NCI-H2081 treated with DMSO at 0.1 percent for 48 hours (cell line): ENCODE data around the gene DHTKD1.
"Not testable (repeated sequence)": the region's sequence is repeated elsewhere in the genome, so short reads cannot be mapped to it uniquely, and the experiment has no call there.

Source experiments
- DNase-seq: peaks from one replicate; lab custom pipeline; 2025; lab: John Stamatoyannopoulos, UW

Gene DHTKD1

DNA sequence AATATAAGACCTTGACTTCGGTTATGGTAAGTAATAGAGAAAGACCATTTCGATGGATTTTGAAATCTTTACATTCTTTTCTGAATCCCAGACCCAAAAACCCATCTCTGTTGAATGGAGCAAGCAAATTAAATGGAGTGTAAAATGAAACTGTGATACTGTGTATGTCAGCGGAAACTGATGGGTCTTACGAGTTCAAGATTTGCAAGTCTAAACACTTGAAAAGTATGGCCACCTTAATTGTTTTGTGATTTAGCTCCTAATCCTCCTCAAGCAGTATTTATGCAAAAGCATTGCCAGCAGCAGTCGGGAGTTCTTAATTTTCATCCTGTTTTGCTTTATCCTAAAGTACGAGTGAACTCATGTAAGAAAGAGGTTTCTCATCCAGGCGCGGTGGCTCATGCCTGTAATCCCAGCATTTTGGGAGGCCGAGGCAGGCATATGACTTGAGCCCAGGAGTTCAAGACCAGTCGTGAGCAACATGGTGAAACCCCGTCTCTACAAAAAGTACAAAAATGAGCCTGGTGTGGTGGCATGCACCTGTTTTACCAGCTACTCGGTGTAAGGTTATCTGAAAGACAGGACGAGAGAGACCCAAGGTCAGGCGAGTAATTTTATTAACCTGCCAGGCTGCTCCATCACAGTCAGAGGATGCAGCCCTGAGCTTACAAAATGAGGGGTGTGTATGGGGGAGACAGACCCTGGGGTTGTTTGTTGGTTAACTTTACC is 5.8 kb upstream of the DHTKD1 start:
- DNase-seq, result no peak

DNA sequence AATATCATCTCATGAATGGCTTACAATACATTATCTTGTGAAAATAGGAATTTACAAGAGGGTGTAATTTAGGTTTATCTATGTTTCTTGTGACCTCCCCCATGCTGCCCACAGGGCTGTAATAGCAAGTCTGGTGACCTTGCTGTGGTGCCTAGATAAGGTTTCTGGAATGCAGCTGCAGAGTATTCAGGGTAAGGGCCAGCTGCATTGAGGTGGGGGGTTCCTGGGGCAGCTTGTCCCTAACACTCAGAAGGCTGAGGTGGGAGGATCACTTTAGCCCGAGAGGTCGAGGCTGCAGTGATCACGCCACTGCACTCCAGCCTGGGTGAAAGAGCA is 5.3 kb upstream of the DHTKD1 start:
- no peak for DNase-seq

DNA sequence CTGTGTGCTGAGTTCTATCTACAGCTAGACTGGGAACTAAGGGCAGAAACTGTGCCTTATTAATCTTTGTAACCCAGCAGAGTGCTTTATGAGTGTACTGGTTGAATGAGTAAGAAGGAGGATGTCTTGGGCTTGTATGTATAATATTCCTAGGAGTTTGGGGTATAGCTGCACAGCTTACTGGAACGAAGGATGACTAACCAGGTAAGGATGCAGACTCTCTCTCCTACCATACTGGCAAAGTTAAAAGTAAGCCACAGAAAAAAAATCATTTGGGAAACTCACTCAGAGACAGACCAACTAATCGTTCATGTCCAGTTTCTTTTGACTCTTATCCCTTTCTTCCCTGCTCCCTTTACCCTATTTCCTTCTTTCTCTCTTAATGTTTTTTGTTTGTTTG is 1.4 kb upstream of the DHTKD1 start:
- DNase-seq, result no peak

DNA sequence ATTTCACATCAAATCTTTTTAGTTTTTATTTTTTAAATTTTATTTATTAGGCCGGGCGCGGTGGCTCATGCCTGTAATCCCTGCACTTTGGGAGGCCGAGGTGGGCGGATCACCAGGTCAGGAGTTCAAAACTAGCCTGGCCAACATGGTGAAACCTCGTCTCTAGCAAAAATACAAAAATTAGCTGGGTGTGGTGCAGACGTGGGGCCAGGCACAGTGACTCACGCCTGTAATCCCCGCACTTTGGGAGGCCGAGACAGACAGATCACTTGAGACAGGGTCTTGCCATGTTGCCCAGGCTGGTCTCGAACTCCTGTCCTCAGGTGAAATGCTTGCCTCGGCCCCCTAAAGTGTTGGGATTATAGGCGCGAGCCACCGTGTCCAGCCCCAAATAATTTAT is 2.7 kb downstream of the DHTKD1 start:
- not testable (repeated sequence) for DNase-seq

DNA sequence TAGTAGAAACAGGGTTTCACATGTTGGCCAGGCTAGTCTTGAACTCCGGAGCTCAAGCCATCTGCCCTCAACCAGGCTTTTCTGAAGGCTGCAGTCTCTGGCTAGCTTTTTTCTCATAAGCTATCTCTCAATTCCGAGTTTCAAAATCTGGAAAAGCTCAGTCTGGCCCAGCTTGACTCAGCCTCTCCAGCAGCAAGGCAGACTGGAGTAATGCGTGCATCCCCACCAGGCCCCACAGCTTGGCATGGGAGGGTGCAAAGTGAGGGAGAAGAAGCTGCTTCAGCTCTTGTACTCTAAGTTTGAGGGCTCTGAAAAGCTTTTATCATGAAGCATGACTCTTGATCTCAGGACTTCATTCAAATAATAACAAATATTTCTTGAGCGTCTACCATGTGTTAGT is 4.8 kb downstream of the DHTKD1 start:
- DNase-seq, result no peak

DNA sequence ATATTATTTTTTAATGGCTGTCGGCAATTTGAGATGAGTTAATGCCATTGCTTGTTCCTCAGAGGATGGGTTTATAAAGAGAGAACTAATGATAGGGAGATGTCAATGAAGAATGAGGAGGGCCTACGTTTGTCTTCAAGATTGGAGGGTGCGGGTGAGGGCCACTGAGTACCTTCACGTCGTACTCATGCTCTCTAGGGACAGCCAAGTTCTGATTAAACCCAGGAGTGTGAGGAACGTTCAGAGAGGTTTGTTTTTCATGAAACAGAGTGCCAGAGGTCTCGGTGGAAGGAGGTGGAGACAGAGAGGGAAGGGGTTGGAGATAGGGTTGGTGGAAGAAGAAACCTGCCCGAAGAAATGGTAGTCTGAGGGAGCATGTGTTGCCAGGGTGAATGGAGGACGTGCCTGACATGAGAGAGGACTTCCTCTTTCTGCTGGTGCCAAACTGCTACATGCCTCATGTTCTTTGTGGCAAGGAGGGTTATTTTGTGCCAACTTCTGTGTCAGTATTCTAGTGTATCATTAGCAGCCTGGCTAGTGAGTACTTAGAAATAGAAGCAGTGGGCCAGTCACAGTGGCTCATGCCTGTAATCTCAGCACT is 8.9 kb downstream of the DHTKD1 start:
- no peak for DNase-seq

DNA sequence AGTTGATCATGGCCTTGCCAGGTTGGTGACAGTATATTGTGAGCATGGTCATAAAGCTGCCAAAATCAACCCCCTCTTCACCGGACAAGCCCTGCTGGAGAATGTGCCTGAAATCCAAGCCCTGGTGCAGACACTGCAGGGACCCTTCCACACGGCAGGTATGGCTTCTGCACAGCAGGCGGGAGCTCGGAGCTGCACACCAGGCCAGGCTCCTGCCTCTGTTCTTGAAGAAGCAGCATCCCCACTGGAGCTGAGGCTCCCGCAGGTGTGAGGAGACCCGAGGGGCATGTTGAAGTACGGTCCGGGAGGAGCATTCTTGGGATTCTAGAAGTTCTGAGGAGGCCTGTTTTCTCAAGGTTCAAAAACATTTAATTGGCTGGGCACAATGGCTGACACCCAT is 12.7 kb downstream of the DHTKD1 start:
- no peak for DNase-seq

DNA sequence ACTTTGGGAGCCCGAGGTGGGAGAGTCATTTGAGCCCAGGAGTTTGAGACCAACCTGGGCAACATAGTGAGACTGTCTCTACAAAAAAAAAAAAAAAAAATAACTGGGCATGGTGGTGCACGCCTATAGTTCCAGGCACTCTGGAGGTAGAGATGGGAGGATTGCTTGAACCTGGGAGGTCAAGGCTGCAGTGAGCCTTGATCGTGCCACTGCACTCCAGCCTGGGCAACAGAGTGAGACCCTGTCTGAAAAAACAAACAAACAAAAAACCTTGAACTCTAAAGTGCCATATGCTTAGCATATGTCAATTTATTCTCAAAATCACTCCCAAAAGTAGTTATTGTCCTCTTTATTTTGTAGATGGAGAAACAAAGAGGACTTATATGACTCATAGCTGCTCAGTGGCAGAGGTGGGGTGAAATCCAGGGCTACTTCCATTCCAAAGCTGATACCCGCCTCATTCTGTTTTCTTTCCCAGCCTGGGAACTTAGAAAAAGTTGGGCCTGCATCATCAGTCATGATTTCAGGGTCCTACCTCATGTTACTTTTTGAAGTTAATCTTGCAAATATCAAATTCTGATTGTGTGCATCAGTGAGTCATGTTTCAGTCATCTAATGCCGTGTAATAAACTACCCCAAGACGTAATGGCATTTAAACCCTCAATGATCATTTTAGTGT is 13.3 kb downstream of the DHTKD1 start:
- no peak for DNase-seq

DNA sequence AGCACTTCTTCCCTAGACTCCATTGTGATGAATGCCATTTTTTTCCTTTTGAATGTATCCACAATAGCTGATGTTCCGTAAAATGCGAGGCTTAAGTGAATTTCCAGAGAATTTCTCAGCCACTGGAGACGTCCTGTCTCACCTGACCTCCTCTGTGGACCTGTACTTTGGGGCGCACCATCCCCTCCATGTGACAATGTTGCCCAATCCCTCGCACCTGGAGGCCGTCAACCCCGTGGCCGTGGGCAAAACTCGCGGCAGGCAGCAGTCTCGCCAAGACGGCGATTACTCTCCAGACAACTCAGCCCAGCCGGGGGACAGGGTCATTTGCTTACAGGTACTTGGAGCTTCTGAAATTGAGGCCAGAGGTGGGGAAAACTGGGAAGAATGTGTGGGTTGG is 20.2 kb downstream of the DHTKD1 start:
- DNase-seq, result no peak

DNA sequence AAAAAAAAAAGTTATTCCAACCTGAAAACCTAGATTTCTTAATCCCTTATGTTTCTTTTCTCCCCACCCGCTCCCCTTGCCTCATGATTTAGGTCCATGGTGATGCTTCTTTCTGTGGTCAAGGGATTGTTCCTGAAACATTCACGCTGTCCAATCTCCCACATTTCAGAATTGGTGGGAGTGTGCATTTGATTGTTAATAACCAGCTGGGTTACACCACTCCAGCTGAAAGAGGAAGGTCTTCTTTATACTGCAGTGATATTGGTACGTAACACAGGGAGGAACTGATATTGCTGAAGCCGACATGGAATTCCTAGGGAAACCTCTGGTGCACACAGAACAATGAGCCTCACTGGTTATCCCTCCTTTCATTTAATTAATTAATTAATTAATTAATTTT is 22.7 kb downstream of the DHTKD1 start:
- DNase-seq, result no peak

DNA sequence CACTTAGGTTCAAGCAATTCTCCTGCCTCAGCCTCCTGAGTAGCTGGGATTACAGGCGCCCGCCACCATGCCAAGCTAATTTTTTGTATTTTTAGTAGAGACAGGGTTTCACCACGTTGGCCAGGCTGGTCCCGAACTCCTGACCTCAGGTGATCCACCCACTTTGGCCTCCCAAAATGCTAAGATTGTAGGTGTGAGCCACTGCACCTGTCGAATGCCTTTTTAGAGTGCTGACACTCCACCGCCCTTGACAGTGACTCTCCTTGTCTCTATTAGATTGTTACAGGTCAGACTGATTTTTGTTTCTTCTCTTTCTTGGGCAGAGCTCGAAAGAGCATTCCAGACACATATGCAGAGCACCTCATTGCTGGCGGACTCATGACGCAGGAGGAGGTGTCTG is 28.6 kb downstream of the DHTKD1 start:
- not testable (repeated sequence) for DNase-seq

DNA sequence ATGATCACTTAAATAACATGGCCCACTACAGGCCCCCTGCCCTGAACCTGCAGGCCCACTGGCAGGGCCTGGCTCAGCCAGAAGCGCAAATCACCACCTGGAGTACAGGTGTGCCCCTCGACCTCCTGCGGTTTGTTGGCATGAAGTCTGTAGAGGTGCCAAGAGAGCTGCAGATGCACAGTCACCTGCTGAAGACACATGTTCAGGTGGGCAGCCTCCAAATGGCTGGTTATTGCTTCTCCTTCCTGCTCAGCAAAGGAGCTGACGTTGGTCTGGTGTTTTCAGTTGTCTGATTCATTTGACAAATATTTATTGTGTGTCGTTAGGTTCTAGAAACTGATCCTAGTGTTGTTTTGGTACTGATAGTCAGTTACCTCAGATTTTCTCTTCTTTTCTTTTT is 29.0 kb downstream of the DHTKD1 start:
- peak; percentile 51 for DNase-seq

DNA sequence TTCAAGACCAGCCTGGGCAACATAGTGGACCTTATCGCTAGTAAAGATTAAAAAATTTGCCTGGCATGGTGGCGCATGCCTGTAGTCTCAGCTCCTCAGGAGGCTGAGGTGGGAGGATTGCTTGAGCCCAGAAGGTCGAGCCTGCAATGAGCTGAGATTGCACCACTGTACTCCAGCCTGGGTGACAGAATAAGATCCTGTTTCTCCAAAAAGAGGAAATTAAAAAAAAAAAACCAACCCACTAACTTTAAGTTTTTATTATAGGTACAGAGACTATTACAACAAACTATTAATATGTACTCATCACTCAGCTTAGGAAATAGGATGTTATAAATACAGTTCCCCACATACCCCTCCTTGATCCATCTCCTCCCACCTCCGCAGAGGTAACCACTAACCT is 30.2 kb downstream of the DHTKD1 start:
- DNase-seq, result no peak

DNA sequence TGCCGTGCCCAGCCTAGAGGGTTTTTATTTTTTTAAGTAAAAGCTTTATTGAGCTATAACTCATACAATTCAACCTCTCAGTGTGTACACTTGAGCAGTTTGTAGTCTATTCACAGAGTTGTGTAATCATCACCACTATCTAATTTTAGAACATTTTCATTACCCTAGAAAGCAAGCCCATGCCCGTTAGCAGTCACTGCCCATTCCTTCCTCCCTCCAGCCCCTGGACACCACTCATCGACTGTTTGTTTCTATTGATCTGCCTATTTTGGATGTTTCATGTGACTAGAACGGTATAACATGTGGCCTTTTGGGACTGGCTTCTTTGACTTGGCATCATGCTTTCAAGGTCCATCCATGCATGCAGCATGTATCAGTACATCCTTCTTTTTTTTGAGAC is 35.0 kb downstream of the DHTKD1 start:
- DNase-seq, result no peak

DNA sequence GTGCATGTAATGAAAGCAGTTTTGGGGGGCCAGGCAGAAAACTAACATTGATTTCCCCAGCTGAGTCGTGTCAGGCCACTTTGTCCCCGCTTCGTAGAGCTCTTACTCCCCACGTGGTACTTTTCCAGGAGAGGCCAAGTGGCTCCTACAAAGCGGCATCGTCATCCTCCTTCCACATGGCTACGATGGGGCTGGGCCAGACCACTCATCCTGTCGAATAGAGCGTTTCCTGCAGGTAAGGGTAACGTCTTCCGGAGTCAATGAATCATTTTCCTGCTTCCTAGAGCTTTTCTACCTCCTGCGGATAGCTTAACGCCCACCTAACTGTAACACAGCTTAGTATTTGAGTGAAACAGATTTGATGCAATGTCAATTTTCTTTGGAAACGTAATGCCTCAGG is 39.0 kb downstream of the DHTKD1 start:
- DNase-seq, result no peak

DNA sequence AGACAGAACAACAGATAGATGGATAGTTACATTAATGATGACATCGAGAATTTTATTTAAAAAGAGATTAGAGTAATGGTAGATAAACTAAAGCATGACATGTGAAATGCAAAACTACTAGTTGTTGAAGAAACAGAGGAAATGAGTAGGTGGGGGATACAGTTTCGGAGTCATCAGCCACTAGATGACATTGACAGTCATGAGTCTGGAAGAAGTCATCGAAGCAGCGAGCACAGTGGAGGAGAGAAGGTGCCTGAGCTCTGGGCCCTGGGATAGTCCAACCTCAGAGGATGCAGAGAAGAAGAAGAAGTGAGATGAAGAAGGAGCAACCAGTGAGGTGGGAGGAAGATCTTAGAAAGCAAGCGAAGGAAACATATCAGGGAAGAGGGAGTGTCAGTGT is 40.5 kb downstream of the DHTKD1 start:
- DNase-seq, result no peak

DNA sequence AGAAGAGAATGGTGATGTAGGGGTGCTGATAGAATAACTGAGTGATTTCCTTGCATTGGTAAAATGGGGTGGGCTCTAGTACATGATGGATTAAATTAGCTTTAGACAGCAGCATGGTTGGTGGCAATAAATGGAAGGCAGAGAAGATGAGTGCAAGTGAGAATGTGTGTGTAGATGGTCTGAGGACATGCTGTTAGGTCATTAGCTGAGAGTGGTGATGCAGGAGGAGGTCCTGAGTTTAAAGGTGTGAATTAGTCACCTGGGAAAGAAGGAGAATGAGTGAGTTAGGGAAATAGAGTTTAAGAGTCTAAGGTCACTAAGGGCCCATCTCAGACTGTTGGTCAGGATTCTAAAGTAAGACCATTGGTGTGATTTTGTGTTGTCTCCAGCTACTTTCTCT is 42.8 kb downstream of the DHTKD1 start:
- DNase-seq, result no peak

DNA sequence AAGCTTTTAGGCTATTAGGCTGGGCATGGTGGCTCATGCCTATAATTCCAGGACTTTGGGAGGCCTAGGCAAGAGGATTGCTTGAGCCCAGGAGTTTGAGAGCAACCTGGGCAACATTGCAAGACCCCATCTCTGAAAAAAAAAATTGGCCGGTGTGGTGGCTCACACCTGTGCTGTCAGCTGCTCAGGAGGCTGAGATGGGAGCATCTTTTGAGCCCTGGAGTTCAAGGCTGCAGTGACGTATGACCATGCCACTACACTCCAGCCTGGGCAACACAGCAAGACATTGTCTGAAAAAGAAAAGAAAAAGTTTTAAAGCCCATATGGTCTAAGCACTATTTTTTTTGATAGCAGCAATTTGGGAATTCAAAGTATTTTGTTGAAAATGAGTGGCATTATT is 44.9 kb downstream of the DHTKD1 start:
- DNase-seq, result no peak

DNA sequence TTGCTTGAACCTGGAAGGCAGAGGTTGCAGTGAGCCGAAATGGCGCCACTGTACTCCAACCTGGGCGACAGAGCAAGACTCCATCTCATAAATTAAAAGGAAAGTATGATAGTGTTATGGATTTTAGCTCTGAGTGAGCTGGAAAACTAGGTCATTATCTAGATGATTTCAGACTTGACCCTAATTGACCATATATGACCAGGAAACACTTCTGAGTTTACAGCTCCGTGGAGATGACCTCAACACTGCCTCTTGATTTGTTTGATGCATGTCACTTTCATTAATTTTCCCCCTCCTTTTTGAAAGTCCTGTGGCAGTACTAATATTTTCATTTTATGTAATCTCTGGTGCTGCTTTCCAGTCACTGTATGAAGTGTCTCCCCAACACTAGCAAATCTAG is 52.9 kb downstream of the DHTKD1 start:
- DNase-seq, result no peak

DNA sequence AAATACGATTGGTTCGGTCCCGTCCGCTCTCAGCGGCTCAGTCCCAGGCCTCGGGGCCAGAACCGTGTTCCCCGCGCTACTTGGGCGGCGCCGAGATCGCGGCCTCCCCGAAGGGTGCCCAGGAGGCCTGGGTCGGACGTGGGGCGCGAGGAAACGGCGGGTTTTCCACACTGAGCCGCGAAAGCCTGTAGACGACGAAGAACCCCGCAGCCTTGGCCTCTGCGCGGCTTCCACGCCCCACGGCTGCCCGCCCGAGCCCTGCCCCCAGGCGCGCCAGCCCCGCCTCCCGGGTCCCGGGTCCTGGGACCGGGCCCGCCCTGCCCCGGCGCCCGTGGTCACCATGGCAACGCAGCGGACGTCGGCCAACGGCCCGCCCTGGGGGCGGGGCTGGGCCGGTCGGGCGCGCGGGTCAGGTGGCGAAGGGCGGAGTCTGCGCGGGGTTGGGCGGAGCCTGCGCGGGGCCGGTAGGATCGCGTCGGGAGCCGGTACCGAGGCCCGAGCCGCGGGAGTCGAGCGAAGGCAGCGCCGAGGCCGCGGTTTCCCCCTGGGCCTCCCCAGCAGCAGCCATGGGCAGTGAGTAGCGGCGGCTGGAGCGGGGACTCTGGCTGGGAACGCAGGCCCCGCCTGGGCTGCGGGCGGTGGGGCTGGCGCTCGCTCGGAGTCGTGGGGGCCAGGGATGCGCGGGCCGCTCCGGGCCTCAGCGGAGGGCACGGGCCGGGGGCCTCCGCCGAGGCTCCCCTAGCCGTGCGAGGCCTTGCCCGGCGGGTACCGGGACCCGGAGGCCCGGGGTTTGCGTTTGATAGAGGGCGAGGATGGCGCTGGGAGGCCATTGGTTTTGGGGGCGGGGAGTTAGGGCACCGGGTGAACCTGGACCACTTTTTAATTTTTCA is 60.7 kb downstream of the DHTKD1 start, which contains the start of gene SEC61A2:
Gene SEC61A2 (plus strand): TSS at position 456 of the 890 bp plus-strand sequence. CDS start 111 bp downstream, at position 567.
- peak; percentile 4 for DNase-seq

DNA sequence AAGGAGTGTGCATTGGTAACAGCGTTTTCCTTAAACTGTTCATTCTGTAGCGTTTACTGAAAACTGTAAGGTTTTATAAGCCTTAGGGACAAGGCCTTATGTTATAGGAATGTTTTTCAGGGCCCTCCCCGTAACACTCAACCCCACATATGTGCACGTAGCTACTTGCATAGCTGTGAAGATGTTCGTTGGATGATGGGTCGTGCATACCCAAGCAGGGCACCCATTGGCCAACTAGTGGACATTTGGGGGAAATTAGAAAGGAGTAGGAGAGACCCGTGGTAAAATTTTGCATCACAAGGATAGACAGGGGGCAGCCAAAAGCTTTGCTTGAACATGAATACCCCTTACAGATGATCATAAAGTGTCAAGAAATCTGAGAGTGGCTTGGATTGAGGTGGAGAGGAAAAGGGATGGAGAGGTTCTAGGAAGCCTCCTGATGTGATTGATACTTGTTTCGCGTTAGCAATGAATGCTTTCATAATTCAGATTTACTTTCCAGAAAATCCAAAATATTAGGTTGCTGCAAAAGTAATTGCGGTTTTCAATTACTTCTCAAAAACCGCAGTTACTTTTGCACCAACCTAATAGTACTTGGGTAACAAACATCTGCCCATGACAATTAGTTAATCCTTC is 61.6 kb downstream of the DHTKD1 start:
- DNase-seq, result peak; percentile 3

DNA sequence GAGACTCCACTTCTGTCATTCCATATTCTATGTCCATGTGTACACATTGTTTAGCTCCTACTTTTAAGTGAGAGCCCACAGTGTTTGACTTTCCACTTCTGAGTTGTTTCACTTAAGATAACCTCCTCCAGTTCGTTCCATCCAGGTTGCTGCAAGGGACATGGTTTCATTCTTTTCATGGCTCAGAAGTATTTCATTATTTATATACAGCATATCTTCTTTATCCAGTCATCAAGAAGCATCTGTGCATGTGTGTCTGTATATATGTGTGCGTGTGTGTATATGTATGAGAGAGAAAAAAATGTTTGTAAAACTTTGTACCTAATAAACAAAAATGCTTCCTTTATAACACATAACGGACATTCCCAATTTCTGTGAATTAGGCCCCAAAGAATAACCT is 66.9 kb downstream of the DHTKD1 start:
- no peak for DNase-seq
